ENCODE data around the gene CRHR2. TPM values are rescaled to one million over a fixed set of nuclear protein-coding genes. Genes with fewer than 3 reads are reported as not detected.

CRHR2 gene
- total RNA-seq, 1 experiment from 2014 or later: not detected

GRCh38 chr7:30616318-30616717 lies 65.9 kb downstream of the CRHR2 start:
- H3K9me3 ChIP-seq (ENCODE audit: low read depth, low read length, poor library complexity, severe bottlenecking): no peaks in the 10 kb centered on the region
- no peak for DNase-seq (ENCODE audit: low spot score)
- H3K4me1 ChIP-seq (ENCODE audit: insufficient read depth, low read length, poor library complexity, severe bottlenecking): no peaks in the 10 kb centered on the region
- ChIA-PET CTCF (no interaction called here), POLR2A (ENCODE audit: low non-redundant PET) (no interaction called here)
- TF ChIP-seq EZH2 (IDR thresholded peaks at IDR 0.05; ENCODE audit: borderline replicate concordance, low read depth, low read length, poor library complexity, severe bottlenecking) (no peak), CTCF (conservative IDR thresholded peaks at IDR 0.05; ENCODE audit: low read depth, low read length) (no peak)
- H3K36me3 ChIP-seq (ENCODE audit: insufficient read depth, low read length, poor library complexity, severe bottlenecking): peaks cover 96% of the 10 kb centered on the region
- no TSS peak for BruUV-seq (replicated peaks)
- intact Hi-C loops (cut with micrococcal nuclease; ENCODE audit: unreplicated experiment): no loop called here
- no peak overlapping the region for H3K4me3 ChIP-seq (ENCODE audit: low read depth, low read length, poor library complexity, severe bottlenecking)
- no peak overlapping the region for H3K27ac ChIP-seq (ENCODE audit: low read depth, low read length, poor library complexity, severe bottlenecking)
- H3K27me3 ChIP-seq (replicated peaks; ENCODE audit: insufficient read depth, low read depth, low read length, poor library complexity): no peaks in the 10 kb centered on the region

GRCh38 chr7:30613366-30614325 lies 68.6 kb downstream of the CRHR2 start:
- no peak for TF ChIP-seq CTCF (conservative IDR thresholded peaks at IDR 0.05; ENCODE audit: low read depth, low read length)
- TF ChIP-seq EZH2 (IDR thresholded peaks at IDR 0.05; ENCODE audit: borderline replicate concordance, low read depth, low read length, poor library complexity, severe bottlenecking): no peak
- no peak for DNase-seq (ENCODE audit: low spot score)
- H3K27me3 ChIP-seq (replicated peaks; ENCODE audit: insufficient read depth, low read depth, low read length, poor library complexity): no peaks in the 10 kb centered on the region
- H3K4me1 ChIP-seq (ENCODE audit: insufficient read depth, low read length, poor library complexity, severe bottlenecking): no peaks in the 10 kb centered on the region
- no peak overlapping the region for H3K4me3 ChIP-seq (ENCODE audit: low read depth, low read length, poor library complexity, severe bottlenecking)
- intact Hi-C loops (cut with micrococcal nuclease; ENCODE audit: unreplicated experiment): no loop called here
- peaks cover 96% of the 10 kb centered on the region for H3K36me3 ChIP-seq (ENCODE audit: insufficient read depth, low read length, poor library complexity, severe bottlenecking)
- H3K9me3 ChIP-seq (ENCODE audit: low read depth, low read length, poor library complexity, severe bottlenecking): no peaks in the 10 kb centered on the region
- ChIA-PET CTCF (interaction anchor here (0.6 kb wide), 1 partner anchor 8 kb away, joined by 7 read pairs; no protein-coding TSS in a partner anchor), POLR2A (ENCODE audit: low non-redundant PET) (interaction anchor here (0.6 kb wide), 1 partner anchor 46 kb away, joined by 3 read pairs; no protein-coding TSS in a partner anchor)
- no peak overlapping the region for H3K27ac ChIP-seq (ENCODE audit: low read depth, low read length, poor library complexity, severe bottlenecking)
- BruUV-seq (replicated peaks): no TSS peak

- ChIA-PET POLR2A (ENCODE audit: low non-redundant PET) (no interaction called here), CTCF (no interaction called here)
- Histone ChIP-seq H3K4me3 (ENCODE audit: low read depth, low read length, poor library complexity, severe bottlenecking) (no peak overlapping the region), H3K27ac (ENCODE audit: low read depth, low read length, poor library complexity, severe bottlenecking) (no peak overlapping the region), H3K27me3 (replicated peaks; ENCODE audit: insufficient read depth, low read depth, low read length, poor library complexity) (no peaks in the 10 kb centered on the region), H3K4me1 (ENCODE audit: insufficient read depth, low read length, poor library complexity, severe bottlenecking) (no peaks in the 10 kb centered on the region), H3K36me3 (ENCODE audit: insufficient read depth, low read length, poor library complexity, severe bottlenecking) (peaks cover 96% of the 10 kb centered on the region), H3K9me3 (ENCODE audit: low read depth, low read length, poor library complexity, severe bottlenecking) (no peaks in the 10 kb centered on the region)
- TF ChIP-seq CTCF (conservative IDR thresholded peaks at IDR 0.05; ENCODE audit: low read depth, low read length) (no peak), EZH2 (IDR thresholded peaks at IDR 0.05; ENCODE audit: borderline replicate concordance, low read depth, low read length, poor library complexity, severe bottlenecking) (no peak)
- BruUV-seq (replicated peaks): no TSS peak
- intact Hi-C loops (cut with micrococcal nuclease; ENCODE audit: unreplicated experiment): no loop called here
- DNase-seq (ENCODE audit: low spot score): peak; percentile 9
These were observed 69.5 kb downstream of the CRHR2 start for GRCh38 chr7:30612658-30613265.

Data from A673 (cell line).